ENCODE measurements around the gene CENPN.

The CENPN gene

DNA sequence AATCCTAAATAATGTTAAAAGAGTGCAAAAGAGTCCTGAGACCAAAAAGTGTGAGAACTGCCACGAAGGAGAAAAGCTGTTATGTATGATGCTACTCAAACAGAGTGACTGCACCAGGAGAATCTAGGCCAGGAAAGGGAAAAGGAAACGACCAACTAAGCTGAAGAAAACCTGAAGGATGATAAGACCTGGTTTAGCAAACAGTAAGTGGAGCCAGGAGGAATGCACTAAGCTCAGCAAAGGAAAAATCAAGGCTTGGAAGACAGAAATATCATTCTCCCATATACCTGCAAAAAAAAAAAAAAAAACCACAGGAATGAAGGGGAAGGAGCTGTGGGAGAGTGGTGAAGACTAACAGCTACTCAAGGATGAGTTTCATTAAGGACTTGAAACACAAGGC, 21.4 kb upstream of the CENPN start:
- Histone ChIP-seq H3K4me3 (ENCODE audit: insufficient read depth, low read length, poor library complexity, severe bottlenecking) (no peak overlapping the region), H4K20me1 (ENCODE audit: low read depth, low read length) (no peaks in the 10 kb centered on the region), H3F3A (ENCODE audit: insufficient read depth) (no peaks in the 10 kb centered on the region; the same call in 1 of the 2 replicates), H3K79me2 (ENCODE audit: insufficient read depth, low read length) (peaks cover 16% of the 10 kb centered on the region; the same call in 1 of the 2 replicates), H2AFZ (ENCODE audit: low read depth, low read length, severe bottlenecking) (no peak overlapping the region), H3K9me3 (ENCODE audit: insufficient read depth, low read length) (no peaks in the 10 kb centered on the region), H3K4me2 (ENCODE audit: low read depth, low read length, poor library complexity, severe bottlenecking) (no peak overlapping the region), H3K27ac (ENCODE audit: low read depth, low read length) (no peak overlapping the region), H3K9me2 (replicated peaks; ENCODE audit: insufficient read depth, low read length) (no peaks in the 10 kb centered on the region), H3K36me3 (ENCODE audit: low read length) (no peaks in the 10 kb centered on the region), H3K9ac (ENCODE audit: low read length) (no peak overlapping the region), H3K27me3 (ENCODE audit: low read length) (no peaks in the 10 kb centered on the region)
- TF ChIP-seq, protein P1, sequence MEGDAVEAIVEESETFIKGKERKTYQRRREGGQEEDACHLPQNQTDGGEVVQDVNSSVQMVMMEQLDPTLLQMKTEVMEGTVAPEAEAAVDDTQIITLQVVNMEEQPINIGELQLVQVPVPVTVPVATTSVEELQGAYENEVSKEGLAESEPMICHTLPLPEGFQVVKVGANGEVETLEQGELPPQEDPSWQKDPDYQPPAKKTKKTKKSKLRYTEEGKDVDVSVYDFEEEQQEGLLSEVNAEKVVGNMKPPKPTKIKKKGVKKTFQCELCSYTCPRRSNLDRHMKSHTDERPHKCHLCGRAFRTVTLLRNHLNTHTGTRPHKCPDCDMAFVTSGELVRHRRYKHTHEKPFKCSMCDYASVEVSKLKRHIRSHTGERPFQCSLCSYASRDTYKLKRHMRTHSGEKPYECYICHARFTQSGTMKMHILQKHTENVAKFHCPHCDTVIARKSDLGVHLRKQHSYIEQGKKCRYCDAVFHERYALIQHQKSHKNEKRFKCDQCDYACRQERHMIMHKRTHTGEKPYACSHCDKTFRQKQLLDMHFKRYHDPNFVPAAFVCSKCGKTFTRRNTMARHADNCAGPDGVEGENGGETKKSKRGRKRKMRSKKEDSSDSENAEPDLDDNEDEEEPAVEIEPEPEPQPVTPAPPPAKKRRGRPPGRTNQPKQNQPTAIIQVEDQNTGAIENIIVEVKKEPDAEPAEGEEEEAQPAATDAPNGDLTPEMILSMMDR (IDR thresholded peaks at IDR 0.05; ENCODE audit: insufficient read depth, low read length, poor library complexity, severe bottlenecking) = no peak
- no peak for TF ChIP-seq EZH2phosphoT487 (conservative IDR thresholded peaks at IDR 0.05; ENCODE audit: low read length)

DNA sequence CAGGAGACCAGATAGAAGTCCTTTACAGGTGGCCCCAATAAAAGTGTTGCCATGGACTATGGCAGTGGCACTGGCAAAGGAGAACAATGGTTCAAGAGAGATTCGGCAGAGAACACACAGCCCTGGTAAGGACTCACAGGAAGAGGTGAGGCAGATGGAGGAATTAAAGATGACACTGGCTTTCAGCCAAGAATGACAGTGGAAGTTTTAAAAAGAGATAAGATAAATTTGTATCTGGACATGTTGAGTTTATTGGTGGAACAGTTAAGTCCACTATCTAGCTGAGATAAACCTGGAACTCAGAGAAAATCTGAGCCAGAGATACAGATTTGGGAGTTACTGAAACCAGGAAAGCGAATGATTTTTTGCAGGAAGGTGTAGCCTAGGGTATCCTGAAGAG, 20.5 kb upstream of the CENPN start:
- Histone ChIP-seq H3K9ac (ENCODE audit: low read length) (no peak overlapping the region), H3K4me2 (ENCODE audit: low read depth, low read length, poor library complexity, severe bottlenecking) (no peak overlapping the region), H4K20me1 (ENCODE audit: low read depth, low read length) (no peaks in the 10 kb centered on the region; the same call in 1 of the 2 replicates), H3K27ac (ENCODE audit: low read depth, low read length) (no peak overlapping the region), H2AFZ (ENCODE audit: low read depth, low read length, severe bottlenecking) (no peak overlapping the region), H3K27me3 (ENCODE audit: low read length) (no peaks in the 10 kb centered on the region), H3F3A (ENCODE audit: insufficient read depth) (no peaks in the 10 kb centered on the region; the same call in 1 of the 2 replicates), H3K79me2 (ENCODE audit: insufficient read depth, low read length) (peaks cover 25% of the 10 kb centered on the region), H3K4me3 (ENCODE audit: insufficient read depth, low read length, poor library complexity, severe bottlenecking) (no peak overlapping the region), H3K36me3 (ENCODE audit: low read length) (no peaks in the 10 kb centered on the region), H3K9me3 (ENCODE audit: insufficient read depth, low read length) (no peaks in the 10 kb centered on the region), H3K9me2 (replicated peaks; ENCODE audit: insufficient read depth, low read length) (no peaks in the 10 kb centered on the region)
- no peak for TF ChIP-seq EZH2phosphoT487 (conservative IDR thresholded peaks at IDR 0.05; ENCODE audit: low read length)
- TF ChIP-seq, protein P1 (IDR thresholded peaks at IDR 0.05; ENCODE audit: insufficient read depth, low read length, poor library complexity, severe bottlenecking) = no peak

DNA sequence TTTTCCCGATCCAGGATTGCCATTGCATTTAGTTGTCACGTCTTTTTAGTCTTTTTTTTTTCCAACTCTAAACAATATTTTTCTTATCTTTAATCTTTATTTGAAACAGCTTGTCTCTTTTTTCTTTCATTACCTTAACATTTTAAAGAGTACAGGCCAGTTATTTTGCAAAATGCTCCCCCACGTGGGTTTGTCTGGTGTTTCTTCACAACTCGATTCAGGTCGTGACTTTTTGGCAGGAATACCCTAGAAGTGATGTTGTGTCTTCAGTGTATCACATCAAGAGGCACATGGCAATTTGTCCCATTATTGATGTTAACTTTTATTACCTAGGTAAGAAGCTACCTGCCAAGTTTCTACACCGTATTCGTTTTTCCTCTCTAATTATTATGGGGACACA, 18.3 kb upstream of the CENPN start:
- H3K9ac ChIP-seq (ENCODE audit: low read length) = no peak overlapping the region

More for the DNA sequence above, 18.3 kb upstream of the CENPN start:
- TF ChIP-seq, protein P1 (IDR thresholded peaks at IDR 0.05; ENCODE audit: insufficient read depth, low read length, poor library complexity, severe bottlenecking) = no peak
- TF ChIP-seq EZH2phosphoT487 (conservative IDR thresholded peaks at IDR 0.05; ENCODE audit: low read length) = no peak
- Histone ChIP-seq H3K9me2 (replicated peaks; ENCODE audit: insufficient read depth, low read length) (no peaks in the 10 kb centered on the region), H4K20me1 (ENCODE audit: low read depth, low read length) (peaks cover 3% of the 10 kb centered on the region; the same call in 1 of the 2 replicates), H3K4me3 (ENCODE audit: insufficient read depth, low read length, poor library complexity, severe bottlenecking) (no peak overlapping the region), H3K4me2 (ENCODE audit: low read depth, low read length, poor library complexity, severe bottlenecking) (no peak overlapping the region), H3F3A (ENCODE audit: insufficient read depth) (no peaks in the 10 kb centered on the region; the same call in 1 of the 2 replicates), H3K36me3 (ENCODE audit: low read length) (0 out of 2 replicates have a peak, but pooled peaks cover 2% of the 10 kb centered on the region), H3K9me3 (ENCODE audit: insufficient read depth, low read length) (no peaks in the 10 kb centered on the region), H3K27me3 (ENCODE audit: low read length) (no peaks in the 10 kb centered on the region), H3K79me2 (ENCODE audit: insufficient read depth, low read length) (peaks cover 36% of the 10 kb centered on the region), H2AFZ (ENCODE audit: low read depth, low read length, severe bottlenecking) (no peak overlapping the region), H3K27ac (ENCODE audit: low read depth, low read length) (no peak overlapping the region)

Data from SU-DHL-6 (cell line).